ENCODE data around the gene NEU1. TPM values are rescaled to one million over a fixed set of nuclear protein-coding genes. Genes with fewer than 3 reads are reported as not detected.
A peak's percentile ranks its signal among the peaks of the same experiment; 100 is the strongest.
"Not testable (repeated sequence)": the region's sequence is repeated elsewhere in the genome, so short reads cannot be mapped to it uniquely, and the experiment has no call there.

NEU1 gene
- polyA plus RNA-seq, 1 donor (not counting 4 experiments of a cell fraction or from before 2014, with no cell fraction given): 27.9 TPM

DNA sequence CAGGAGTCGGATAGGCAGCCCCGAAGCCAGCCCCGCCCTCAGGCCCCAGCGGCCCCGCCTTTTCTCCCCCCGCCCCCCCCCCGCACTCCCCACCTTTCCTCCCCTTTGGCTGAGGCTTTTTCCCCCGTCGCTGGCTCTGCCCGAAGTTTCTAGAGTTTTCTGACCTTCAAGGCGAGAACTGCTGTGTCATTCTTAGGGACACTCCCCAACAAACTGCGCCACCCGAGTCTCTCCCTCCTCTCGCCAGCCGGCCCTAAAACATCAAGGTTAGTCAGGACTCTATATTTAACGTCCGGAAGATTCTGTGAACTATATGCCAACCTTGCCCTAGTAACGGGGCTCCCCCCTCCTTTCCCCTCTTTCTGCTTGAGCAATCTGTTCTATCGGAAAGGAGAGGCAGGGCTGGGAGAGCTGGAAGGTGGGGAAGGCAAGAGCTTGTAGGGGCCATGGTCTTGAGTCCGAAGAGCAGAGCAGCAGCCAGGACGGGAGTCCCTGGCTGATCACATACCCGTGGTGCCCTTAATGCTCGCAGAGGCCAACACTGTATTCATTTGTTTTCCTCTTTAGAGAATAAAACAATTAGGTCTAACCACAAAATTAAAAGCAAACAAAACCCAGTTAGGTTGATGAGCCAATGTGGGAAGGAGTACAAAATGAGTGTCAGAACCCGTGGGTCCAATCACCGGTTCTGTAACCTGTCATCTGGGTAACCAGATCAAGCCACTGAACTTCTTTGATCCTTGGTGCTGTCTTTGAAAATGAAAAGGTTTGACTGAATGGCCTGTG lies 40.4 kb downstream of the NEU1 start:
- Histone ChIP-seq H3K36me3 (ENCODE audit: control insufficient read depth in 2 of 2, extremely low read depth in 1 of 2, insufficient read depth in 2 of 2, low read length in 2 of 2) (no peaks in the 10 kb centered on the region), H4K20me1 (ENCODE audit: control insufficient read depth, extremely low read depth, insufficient read depth, low read length) (no peaks in the 10 kb centered on the region), H3K4me1 (ENCODE audit: control insufficient read depth, extremely low read depth, insufficient read depth, low read length) (peaks cover 54% of the 10 kb centered on the region), H3K9me3 (ENCODE audit: control insufficient read depth, low read depth, low read length) (no peaks in the 10 kb centered on the region), H3K9me1 (ENCODE audit: control insufficient read depth, extremely low read depth, insufficient read depth, low read length) (no peaks in the 10 kb centered on the region), H3K27me3 (ENCODE audit: control insufficient read depth, extremely low read depth, insufficient read depth, low read length) (no peaks in the 10 kb centered on the region), H3K9ac (ENCODE audit: control insufficient read depth, extremely low read depth, insufficient read depth, low read length) (peak overlapping the region; percentile 86), H2AFZ (ENCODE audit: control insufficient read depth, low read length) (peak overlapping the region; percentile 41), H3K4me3 (ENCODE audit: control insufficient read depth in 2 of 3, extremely low read depth in 1 of 3, insufficient read depth in 2 of 3, low read depth in 1 of 3, low read length in 3 of 3) (peak overlapping the region; percentile 42 to 80 (median 70)), H3K79me2 (ENCODE audit: control insufficient read depth, insufficient read depth, low read length) (peaks cover 22% of the 10 kb centered on the region), H3K27ac (ENCODE audit: control insufficient read depth, insufficient read depth, low read length) (peak overlapping the region; percentile 96), H3K4me2 (ENCODE audit: control insufficient read depth, extremely low read depth, insufficient read depth, low read depth, low read length) (peak overlapping the region; percentile 73)
- DNase-seq (ENCODE audit: low read depth, low spot score) (no peak), FAIRE-seq (no peak)
- no peak for TF ChIP-seq CTCF (optimal IDR thresholded peaks at IDR 0.05 in 1 of 3, IDR thresholded peaks at IDR 0.05 in 1 of 3, conservative IDR thresholded peaks at IDR 0.05 in 1 of 3; ENCODE audit: extremely low read depth in 1 of 3, insufficient read depth in 2 of 3, low read length in 3 of 3)
- TF ChIP-seq EZH2 (IDR thresholded peaks at IDR 0.05; ENCODE audit: low read length): no peak
- dilution Hi-C loops (cut with MboI; ENCODE audit: extremely low pct_ligation_motif_present, low sequenced_read_pairs): no loop called here

DNA sequence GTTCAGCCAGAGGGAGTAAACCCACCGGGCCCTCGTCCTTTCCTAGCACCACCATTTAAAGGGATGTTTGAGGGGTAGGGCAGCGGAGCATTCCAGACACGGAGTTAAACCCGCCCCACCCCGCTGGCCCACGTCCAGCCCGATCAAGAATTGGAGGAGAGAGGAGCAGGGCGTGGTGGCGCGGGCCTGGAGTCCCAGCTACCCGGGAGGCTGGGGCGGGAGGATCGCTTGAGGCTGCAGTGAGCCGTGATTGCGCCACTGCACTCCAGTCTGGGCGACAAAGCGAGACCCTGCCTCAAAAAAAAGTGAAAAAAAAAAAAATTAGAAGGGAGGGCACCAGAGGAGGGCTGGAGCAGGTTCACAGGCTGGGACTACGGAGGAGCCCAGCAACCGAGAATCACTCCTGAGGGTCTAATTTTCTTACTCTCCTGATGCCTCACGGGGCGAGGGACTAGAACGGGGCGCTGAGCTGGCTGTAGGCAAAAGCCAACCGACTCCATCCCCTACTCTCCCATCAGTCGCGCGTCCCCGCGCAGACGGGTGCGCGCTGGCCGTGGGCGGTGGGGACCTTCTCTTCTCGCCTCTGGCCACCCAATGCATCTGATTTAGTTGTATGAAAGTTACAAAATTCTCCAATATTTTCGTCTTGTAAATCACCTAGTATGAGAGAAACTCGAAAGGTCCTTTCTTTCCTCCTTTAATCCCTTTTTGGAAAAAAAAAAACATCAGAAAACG lies 41.2 kb downstream of the NEU1 start:
- H3K27ac ChIP-seq (ENCODE audit: control insufficient read depth, insufficient read depth, low read length): peak overlapping the region; percentile 96
- TF ChIP-seq EZH2 (IDR thresholded peaks at IDR 0.05; ENCODE audit: low read length): no peak
- TF ChIP-seq CTCF (optimal IDR thresholded peaks at IDR 0.05 in 1 of 3, IDR thresholded peaks at IDR 0.05 in 1 of 3, conservative IDR thresholded peaks at IDR 0.05 in 1 of 3; ENCODE audit: extremely low read depth in 1 of 3, insufficient read depth in 2 of 3, low read length in 3 of 3): no peak
- no peaks in the 10 kb centered on the region for H3K27me3 ChIP-seq (ENCODE audit: control insufficient read depth, extremely low read depth, insufficient read depth, low read length)
- H4K20me1 ChIP-seq (ENCODE audit: control insufficient read depth, extremely low read depth, insufficient read depth, low read length): no peaks in the 10 kb centered on the region
- peak overlapping the region; percentile 86 for H3K9ac ChIP-seq (ENCODE audit: control insufficient read depth, extremely low read depth, insufficient read depth, low read length)
- H3K4me1 ChIP-seq (ENCODE audit: control insufficient read depth, extremely low read depth, insufficient read depth, low read length): peaks cover 50% of the 10 kb centered on the region
- DNase-seq (ENCODE audit: low read depth, low spot score): no peak
- dilution Hi-C loops (cut with MboI; ENCODE audit: extremely low pct_ligation_motif_present, low sequenced_read_pairs): no loop called here
- H3K9me1 ChIP-seq (ENCODE audit: control insufficient read depth, extremely low read depth, insufficient read depth, low read length): no peaks in the 10 kb centered on the region
- FAIRE-seq: no peak
- no peaks in the 10 kb centered on the region for H3K9me3 ChIP-seq (ENCODE audit: control insufficient read depth, low read depth, low read length)
- peak overlapping the region; percentile 42 to 80 (median 70) for H3K4me3 ChIP-seq (ENCODE audit: control insufficient read depth in 2 of 3, extremely low read depth in 1 of 3, insufficient read depth in 2 of 3, low read depth in 1 of 3, low read length in 3 of 3)
- H2AFZ ChIP-seq (ENCODE audit: control insufficient read depth, low read length): peak overlapping the region; percentile 27
- no peaks in the 10 kb centered on the region for H3K36me3 ChIP-seq (ENCODE audit: control insufficient read depth in 2 of 2, extremely low read depth in 1 of 2, insufficient read depth in 2 of 2, low read length in 2 of 2)
- peaks cover 23% of the 10 kb centered on the region for H3K79me2 ChIP-seq (ENCODE audit: control insufficient read depth, insufficient read depth, low read length)
- H3K4me2 ChIP-seq (ENCODE audit: control insufficient read depth, extremely low read depth, insufficient read depth, low read depth, low read length): peak overlapping the region; percentile 73

- H3K9ac ChIP-seq (ENCODE audit: control insufficient read depth, extremely low read depth, insufficient read depth, low read length); FAIRE-seq; dilution Hi-C loops (cut with MboI; ENCODE audit: extremely low pct_ligation_motif_present, low sequenced_read_pairs); H3K9me1 ChIP-seq (ENCODE audit: control insufficient read depth, extremely low read depth, insufficient read depth, low read length); H3K9me3 ChIP-seq (ENCODE audit: control insufficient read depth, low read depth, low read length); H4K20me1 ChIP-seq (ENCODE audit: control insufficient read depth, extremely low read depth, insufficient read depth, low read length); H3K27me3 ChIP-seq (ENCODE audit: control insufficient read depth, extremely low read depth, insufficient read depth, low read length); H2AFZ ChIP-seq (ENCODE audit: control insufficient read depth, low read length); H3K27ac ChIP-seq (ENCODE audit: control insufficient read depth, insufficient read depth, low read length); DNase-seq (ENCODE audit: low read depth, low spot score); H3K36me3 ChIP-seq (ENCODE audit: control insufficient read depth in 2 of 2, extremely low read depth in 1 of 2, insufficient read depth in 2 of 2, low read length in 2 of 2); H3K4me2 ChIP-seq (ENCODE audit: control insufficient read depth, extremely low read depth, insufficient read depth, low read depth, low read length); H3K4me3 ChIP-seq (ENCODE audit: control insufficient read depth in 2 of 3, extremely low read depth in 1 of 3, insufficient read depth in 2 of 3, low read depth in 1 of 3, low read length in 3 of 3): not testable (repeated sequence)
- H3K79me2 ChIP-seq (ENCODE audit: control insufficient read depth, insufficient read depth, low read length): peaks cover 26% of the 10 kb centered on the region
- H3K4me1 ChIP-seq (ENCODE audit: control insufficient read depth, extremely low read depth, insufficient read depth, low read length): peaks cover 42% of the 10 kb centered on the region
These were observed 42.2 kb downstream of the NEU1 start for GRCh38 chr6:31820399-31820798.

Measured in keratinocyte (primary cell).